ENCODE data around the gene SSBP4.

Gene SSBP4

DNA sequence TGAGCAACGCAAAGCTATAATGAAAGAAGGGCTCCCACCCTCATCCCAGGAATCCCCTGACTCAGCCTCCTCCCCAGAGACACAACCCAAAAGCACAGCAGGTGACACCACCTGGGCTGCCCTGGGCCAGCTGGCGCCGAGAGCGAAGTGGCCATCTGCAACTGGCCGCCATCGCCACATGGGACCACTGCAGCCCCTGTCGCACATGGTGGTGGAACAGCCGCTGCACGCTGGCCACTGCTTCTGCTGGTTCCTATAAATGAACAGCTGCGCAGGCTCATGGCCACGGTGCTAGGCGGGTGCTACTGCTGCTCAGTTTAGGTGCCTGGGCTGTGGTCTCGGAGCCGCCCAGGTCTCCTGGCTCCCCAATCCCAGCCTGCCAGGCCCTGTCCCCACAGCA is 30.4 kb downstream of the SSBP4 start:
- ChIA-PET POLR2A (no interaction called here), CTCF (interaction anchor here (0.5 to 7.5 kb wide), 5 partner anchors 11 to 537 kb away, joined by 3 to 85 read pairs (median 3); no protein-coding TSS in a partner anchor)
- TF ChIP-seq SP7 (tag by site-specific recombination; IDR thresholded peaks at IDR 0.05) (no peak), TSHZ1 (tag by site-specific recombination; IDR thresholded peaks at IDR 0.05; ENCODE audit: borderline replicate concordance) (no peak), MZF1 (tag by site-specific recombination; IDR thresholded peaks at IDR 0.05; ENCODE audit: borderline replicate concordance) (no peak), ZNF610 (tag by site-specific recombination; IDR thresholded peaks at IDR 0.05; ENCODE audit: borderline replicate concordance) (no peak), ZNF660 (tag by site-specific recombination; IDR thresholded peaks at IDR 0.05) (no peak), SETDB1 (IDR thresholded peaks at IDR 0.05; ENCODE audit: insufficient read length, low read length) (no peak)
- Histone ChIP-seq H3K9me3 (ENCODE audit: control insufficient read depth, insufficient read depth, low read depth, low read length) (no peaks in the 10 kb centered on the region), H3K4me3 (ENCODE audit: low read depth, low read length) (no peak overlapping the region), H3K27ac (ENCODE audit: extremely low read depth, low read depth, low read length) (no peak overlapping the region), H3K36me3 (ENCODE audit: control insufficient read depth in 2 of 2, insufficient read depth in 1 of 2, low read length in 2 of 2) (peaks cover 0 to 52% of the 10 kb centered on the region in 2 experiments; a peak in 2 of 3 replicates), H3K4me1 (ENCODE audit: control insufficient read depth, insufficient read depth, low read length) (no peaks in the 10 kb centered on the region)

- TF ChIP-seq, protein P1, sequence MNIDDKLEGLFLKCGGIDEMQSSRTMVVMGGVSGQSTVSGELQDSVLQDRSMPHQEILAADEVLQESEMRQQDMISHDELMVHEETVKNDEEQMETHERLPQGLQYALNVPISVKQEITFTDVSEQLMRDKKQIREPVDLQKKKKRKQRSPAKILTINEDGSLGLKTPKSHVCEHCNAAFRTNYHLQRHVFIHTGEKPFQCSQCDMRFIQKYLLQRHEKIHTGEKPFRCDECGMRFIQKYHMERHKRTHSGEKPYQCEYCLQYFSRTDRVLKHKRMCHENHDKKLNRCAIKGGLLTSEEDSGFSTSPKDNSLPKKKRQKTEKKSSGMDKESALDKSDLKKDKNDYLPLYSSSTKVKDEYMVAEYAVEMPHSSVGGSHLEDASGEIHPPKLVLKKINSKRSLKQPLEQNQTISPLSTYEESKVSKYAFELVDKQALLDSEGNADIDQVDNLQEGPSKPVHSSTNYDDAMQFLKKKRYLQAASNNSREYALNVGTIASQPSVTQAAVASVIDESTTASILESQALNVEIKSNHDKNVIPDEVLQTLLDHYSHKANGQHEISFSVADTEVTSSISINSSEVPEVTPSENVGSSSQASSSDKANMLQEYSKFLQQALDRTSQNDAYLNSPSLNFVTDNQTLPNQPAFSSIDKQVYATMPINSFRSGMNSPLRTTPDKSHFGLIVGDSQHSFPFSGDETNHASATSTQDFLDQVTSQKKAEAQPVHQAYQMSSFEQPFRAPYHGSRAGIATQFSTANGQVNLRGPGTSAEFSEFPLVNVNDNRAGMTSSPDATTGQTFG (tag by site-specific recombination; IDR thresholded peaks at IDR 0.05; ENCODE audit: borderline replicate concordance) = no peak
- TF ChIP-seq ZSCAN23 (tag by site-specific recombination; IDR thresholded peaks at IDR 0.05) (no peak), ZXDB (tag by site-specific recombination; IDR thresholded peaks at IDR 0.05) (no peak), ZNF341 (tag by site-specific recombination; IDR thresholded peaks at IDR 0.05; ENCODE audit: low read depth) (no peak), ZNF530 (tag by site-specific recombination; IDR thresholded peaks at IDR 0.05; ENCODE audit: low read depth) (no peak), ZNF624 (tag by site-specific recombination; IDR thresholded peaks at IDR 0.05) (no peak), GLI4 (tag by site-specific recombination; IDR thresholded peaks at IDR 0.05) (no peak), ZNF777 (tag by site-specific recombination; IDR thresholded peaks at IDR 0.05; ENCODE audit: borderline replicate concordance) (no peak), ZNF175 (tag by site-specific recombination; IDR thresholded peaks at IDR 0.05) (no peak), HOXA7 (CRISPR knock-in tag; IDR thresholded peaks at IDR 0.05; ENCODE audit: borderline replicate concordance) (no peak), ZNF112 (tag by site-specific recombination; IDR thresholded peaks at IDR 0.05) (no peak), ZNF701 (tag by site-specific recombination; IDR thresholded peaks at IDR 0.05) (no peak), GLI2 (tag by site-specific recombination; IDR thresholded peaks at IDR 0.05; ENCODE audit: borderline replicate concordance, low read depth) (no peak)
- POLR2A ChIA-PET = interaction anchor here (0.9 kb wide), 1 partner anchor 138 kb away, joined by 3 read pairs; the partner anchor contains the start of gene REX1BD
- CTCF ChIA-PET = interaction anchor here (0.5 to 7.5 kb wide), 28 partner anchors 8 to 1159 kb away, joined by 3 to 85 read pairs (median 4); no protein-coding TSS in a partner anchor
- Histone ChIP-seq H3K4me3 (ENCODE audit: low read depth, low read length) (no peak overlapping the region), H3K36me3 (ENCODE audit: control insufficient read depth in 2 of 2, insufficient read depth in 1 of 2, low read length in 2 of 2) (peaks cover under 1 to 46% of the 10 kb centered on the region in 2 experiments; a peak in 2 of 3 replicates), H3K4me1 (ENCODE audit: control insufficient read depth, insufficient read depth, low read length) (no peaks in the 10 kb centered on the region), H3K9me3 (ENCODE audit: control insufficient read depth, insufficient read depth, low read depth, low read length) (no peaks in the 10 kb centered on the region), H3K27ac (ENCODE audit: extremely low read depth, low read depth, low read length) (no peak overlapping the region)
Measured at GRCh38 chr19:18450021-18450930, 31.1 kb downstream of the SSBP4 start.
